ENCODE data around the gene FUT8. TPM values are rescaled to one million over a fixed set of nuclear protein-coding genes. Genes with fewer than 3 reads are reported as not detected.

The FUT8 gene
- total and polyA plus RNA-seq, 7 donors: 3.2 to 8.6 (median 5.5) TPM

GRCh38 chr14:65403231-65403630 is 9.3 kb upstream of the FUT8 start:
- intact Hi-C loops (cut with DNase I): no loop called here
- no peak overlapping the region for H3K4me3 ChIP-seq
- no peaks in the 10 kb centered on the region for H3K27me3 ChIP-seq (ENCODE audit: insufficient read depth in 3 of 3, low read length in 2 of 3)
- ATAC-seq (no peak), DNase-seq (no peak)
- H3K36me3 ChIP-seq (ENCODE audit: insufficient read depth in 1 of 2, low read depth in 1 of 2): no peaks in the 10 kb centered on the region
- no peaks in the 10 kb centered on the region for H3K9me3 ChIP-seq
- no peaks in the 10 kb centered on the region for H3K4me1 ChIP-seq
- H3K27ac ChIP-seq: no peak overlapping the region
- TF ChIP-seq, protein P1, sequence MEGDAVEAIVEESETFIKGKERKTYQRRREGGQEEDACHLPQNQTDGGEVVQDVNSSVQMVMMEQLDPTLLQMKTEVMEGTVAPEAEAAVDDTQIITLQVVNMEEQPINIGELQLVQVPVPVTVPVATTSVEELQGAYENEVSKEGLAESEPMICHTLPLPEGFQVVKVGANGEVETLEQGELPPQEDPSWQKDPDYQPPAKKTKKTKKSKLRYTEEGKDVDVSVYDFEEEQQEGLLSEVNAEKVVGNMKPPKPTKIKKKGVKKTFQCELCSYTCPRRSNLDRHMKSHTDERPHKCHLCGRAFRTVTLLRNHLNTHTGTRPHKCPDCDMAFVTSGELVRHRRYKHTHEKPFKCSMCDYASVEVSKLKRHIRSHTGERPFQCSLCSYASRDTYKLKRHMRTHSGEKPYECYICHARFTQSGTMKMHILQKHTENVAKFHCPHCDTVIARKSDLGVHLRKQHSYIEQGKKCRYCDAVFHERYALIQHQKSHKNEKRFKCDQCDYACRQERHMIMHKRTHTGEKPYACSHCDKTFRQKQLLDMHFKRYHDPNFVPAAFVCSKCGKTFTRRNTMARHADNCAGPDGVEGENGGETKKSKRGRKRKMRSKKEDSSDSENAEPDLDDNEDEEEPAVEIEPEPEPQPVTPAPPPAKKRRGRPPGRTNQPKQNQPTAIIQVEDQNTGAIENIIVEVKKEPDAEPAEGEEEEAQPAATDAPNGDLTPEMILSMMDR (IDR thresholded peaks at IDR 0.05): no peak

DNA sequence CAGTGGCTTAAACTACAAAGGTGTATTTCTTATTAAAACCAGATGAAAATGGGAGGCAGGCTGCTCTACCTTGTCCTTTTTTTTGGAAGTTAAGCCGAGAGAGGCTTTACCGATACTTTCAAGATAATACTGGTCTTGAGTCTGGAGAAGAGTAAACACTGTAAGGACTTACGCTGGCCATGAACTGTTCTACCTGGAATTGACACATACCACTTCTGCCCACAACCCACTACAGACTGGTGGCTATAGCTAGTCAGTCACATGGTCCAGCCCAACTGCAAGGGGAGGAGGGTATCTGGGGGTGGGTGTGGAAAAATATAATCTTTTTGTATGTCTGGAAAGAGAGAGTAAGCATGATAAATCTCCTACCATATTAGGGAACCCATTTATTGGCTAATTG is 4.4 kb upstream of the FUT8 start:
- peaks cover 5% of the 10 kb centered on the region for H3K4me1 ChIP-seq
- no peak for ATAC-seq
- H3K9me3 ChIP-seq: no peaks in the 10 kb centered on the region
- H3K36me3 ChIP-seq (ENCODE audit: insufficient read depth in 1 of 2, low read depth in 1 of 2): no peaks in the 10 kb centered on the region
- DNase-seq: no peak
- intact Hi-C loops (cut with DNase I): no loop called here
- 83 to 97% (median 93%) methylated on average over 3 of the region's 3 CpGs for WGBS, 3 donors
- H3K27me3 ChIP-seq (ENCODE audit: insufficient read depth in 3 of 3, low read length in 2 of 3): no peaks in the 10 kb centered on the region
- no peak overlapping the region for H3K27ac ChIP-seq
- TF ChIP-seq, protein P1 (IDR thresholded peaks at IDR 0.05): no peak
- H3K4me3 ChIP-seq: no peak overlapping the region

DNA sequence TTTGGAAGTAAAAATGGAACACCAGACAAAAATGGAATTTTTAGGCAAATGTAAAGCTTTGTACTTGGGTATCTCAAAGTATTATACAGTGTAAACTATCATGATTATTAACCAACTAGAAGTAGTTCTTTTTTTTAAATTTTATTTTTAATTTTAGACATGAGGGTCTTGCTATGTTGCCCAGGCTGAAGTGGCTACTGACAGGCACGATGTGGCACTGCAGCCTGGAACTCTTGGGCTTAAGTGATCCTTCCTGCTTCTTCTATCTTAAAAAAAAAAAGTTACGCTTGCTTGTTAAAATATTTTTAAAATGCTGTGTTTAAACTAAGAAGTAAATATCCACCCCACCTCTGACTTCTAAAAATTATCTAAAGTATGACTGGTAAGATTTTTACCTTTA is 1.9 kb upstream of the FUT8 start:
- Histone ChIP-seq H3K4me3 (no peak overlapping the region), H3K27ac (peak overlapping the region; percentile 81)

DNA sequence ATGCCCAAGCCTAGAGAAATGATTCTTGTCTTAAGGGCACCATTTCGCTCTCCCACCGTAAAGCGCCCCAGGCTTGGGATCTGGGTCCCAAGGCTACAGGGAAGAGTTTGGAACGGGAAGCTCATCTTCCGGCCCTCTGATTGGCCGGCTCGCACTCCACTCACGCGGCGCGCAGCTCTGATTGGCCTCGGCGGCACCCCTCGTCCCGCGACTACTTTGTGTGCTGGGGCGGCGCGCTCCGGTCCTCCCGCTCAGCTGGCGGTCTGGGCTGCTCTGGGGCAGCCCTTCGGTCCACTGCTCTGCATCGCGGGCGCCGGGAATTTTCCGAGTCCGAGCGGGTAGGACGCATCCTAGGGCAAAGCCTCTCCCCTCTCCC is 886 bp upstream of the FUT8 start:
- Histone ChIP-seq H3K4me3 (peak overlapping the region; percentile 80), H3K36me3 (ENCODE audit: insufficient read depth in 1 of 2, low read depth in 1 of 2) (no peaks in the 10 kb centered on the region), H3K9me3 (no peaks in the 10 kb centered on the region), H3K27me3 (ENCODE audit: insufficient read depth in 3 of 3, low read length in 2 of 3) (no peaks in the 10 kb centered on the region), H3K4me1 (peaks cover 5% of the 10 kb centered on the region), H3K27ac (peak overlapping the region; percentile 81)
- 0 to 1% (median 0%) methylated on average over 30 to 31 of the region's 31 CpGs for WGBS, 3 donors
- ATAC-seq: peak; percentile 86 to 89 (median 87)
- TF ChIP-seq, protein P1 (IDR thresholded peaks at IDR 0.05): no peak
- intact Hi-C loops (cut with DNase I): loop anchor here (2.0 to 5.0 kb wide), 5 partner anchors 196 to 547 kb away; partner anchors contain the start of gene FNTB (in 1 of the 2)
- DNase-seq: peak; percentile 92 to 95

More for the DNA sequence above, 1.9 kb upstream of the FUT8 start:
- no peaks in the 10 kb centered on the region for H3K36me3 ChIP-seq (ENCODE audit: insufficient read depth in 1 of 2, low read depth in 1 of 2)
- peaks cover 5% of the 10 kb centered on the region for H3K4me1 ChIP-seq
- DNase-seq (no peak), ATAC-seq (no peak)
- TF ChIP-seq, protein P1 (IDR thresholded peaks at IDR 0.05): no peak
- intact Hi-C loops (cut with DNase I): loop anchor here (5.0 kb wide), 3 partner anchors 197 to 423 kb away; partner anchors contain the start of gene FNTB (in 1 of the 2)
- no peaks in the 10 kb centered on the region for H3K27me3 ChIP-seq (ENCODE audit: insufficient read depth in 3 of 3, low read length in 2 of 3)
- no peaks in the 10 kb centered on the region for H3K9me3 ChIP-seq
- WGBS, 3 donors: 96 to 99% (median 99%) methylated on average over 2 of the region's 2 CpGs
